Stimulated activated naive B cell treated with anti-CD40 and anti-IgM and Interleukin-4, amounts not matched to agents 10 μg/mL and 1 μg/mL and 100 μg/mL, for 72 hours (primary cell): ENCODE measurements around the gene CCDC28A.

Source experiments
- ATAC-seq, 2 donors: fragments of 150-1000 bp; cut with Tn5 transposase; replicated peaks; 2 replicates each; pipeline ENCODE4 v1.10.0; 2021; ENCODE audit warnings: moderate library complexity in 1 of 2
- DNase-seq: peaks from one replicate; pipeline ENCODE4 v3.0.0; 2021
- H3K27ac Mint-ChIP-seq: one replicate; pipeline ENCODE4 v1.8.0; 2022; ENCODE audit warnings: mild to moderate bottlenecking, mixed read lengths
- H3K27me3 Mint-ChIP-seq, 2 donors: one replicate each; pipeline ENCODE4 v1.8.0; 2022; ENCODE audit warnings: mixed read lengths in 2 of 2
- H3K36me3 Mint-ChIP-seq, 2 donors: one replicate each; pipeline ENCODE4 v1.8.0; 2022; ENCODE audit warnings: mixed read lengths in 2 of 2, mild to moderate bottlenecking in 1 of 2
- H3K4me1 Mint-ChIP-seq, 2 donors: one replicate each; pipeline ENCODE4 v1.8.0; 2022; ENCODE audit warnings: mixed read lengths in 2 of 2, mild to moderate bottlenecking in 1 of 2
- H3K4me3 Mint-ChIP-seq, 2 donors: one replicate each; pipeline ENCODE4 v1.8.0; 2022; ENCODE audit warnings: mild to moderate bottlenecking in 2 of 2, mixed read lengths in 2 of 2, moderate library complexity in 1 of 2
- H3K9me3 Mint-ChIP-seq, 2 donors: one replicate each; pipeline ENCODE4 v1.8.0; 2022; ENCODE audit warnings: mixed read lengths in 2 of 2, mild to moderate bottlenecking in 1 of 2

Gene CCDC28A

DNA sequence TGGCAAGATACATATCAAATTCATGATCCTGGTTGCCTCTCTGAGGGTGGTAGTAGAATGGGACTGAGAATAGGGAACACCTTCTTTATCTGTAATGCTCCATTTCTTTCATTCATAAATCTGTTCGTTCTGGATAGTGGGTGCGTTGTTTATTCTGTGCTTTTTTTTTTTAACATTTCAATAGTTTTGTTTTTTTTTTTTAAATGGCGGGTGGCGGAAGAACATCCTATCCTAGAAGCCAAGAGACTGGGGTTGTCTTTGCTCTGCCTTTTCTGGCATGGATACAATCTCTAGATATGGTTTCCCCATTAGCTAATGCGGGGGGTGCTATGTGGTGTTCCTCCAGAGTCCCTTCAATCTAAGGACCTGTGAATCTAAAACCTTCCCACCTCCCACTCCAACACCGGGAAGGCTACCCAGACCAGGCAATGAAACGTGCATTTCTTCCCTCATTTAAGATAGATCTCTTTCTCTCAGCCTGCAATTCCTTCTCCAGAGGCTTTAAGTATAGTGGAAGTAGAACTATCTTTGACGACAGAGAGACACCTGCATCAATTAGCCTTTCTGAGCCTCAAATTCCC, 883 bp upstream of the CCDC28A start:
- H3K27ac Mint-ChIP-seq, result peak overlapping the region; percentile 100

DNA sequence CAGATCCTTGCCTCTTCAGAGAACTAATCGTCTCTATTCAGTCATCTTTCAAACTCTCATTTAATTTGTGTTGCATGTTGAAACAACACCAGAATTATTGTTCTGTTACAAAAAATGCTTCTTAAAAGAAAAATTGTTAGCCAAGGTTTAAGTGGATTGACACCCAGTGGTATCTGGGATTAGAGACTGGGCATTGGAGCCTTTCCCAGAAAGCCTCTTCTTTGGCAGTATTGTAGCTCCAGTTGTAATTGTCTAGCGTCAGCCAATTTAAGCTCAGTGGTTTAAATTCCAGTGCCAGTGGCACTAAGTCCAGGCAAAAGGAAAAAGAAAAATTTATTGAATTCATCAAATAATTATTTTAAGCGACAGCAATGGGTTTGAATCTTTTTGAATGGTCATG, 801 bp downstream of the CCDC28A start:
- Mint-ChIP-seq H3K27me3 (no peaks in the 10 kb centered on the region), H3K27ac (peak overlapping the region; percentile 100), H3K4me1 (peaks cover 4 to 19% of the 10 kb centered on the region in 2 donors), H3K4me3 (peak overlapping the region; percentile 99 to 100), H3K9me3 (no peaks in the 10 kb centered on the region), H3K36me3 (peaks cover 6 to 9% of the 10 kb centered on the region in 2 donors)
- DNase-seq (no peak), ATAC-seq (no peak)

More for the DNA sequence above, 883 bp upstream of the CCDC28A start:
- peaks cover 12 to 32% of the 10 kb centered on the region in 2 donors for H3K4me1 Mint-ChIP-seq
- ATAC-seq (no peak), DNase-seq (no peak)
- H3K36me3 Mint-ChIP-seq, result peaks cover 0 to 4% of the 10 kb centered on the region in 2 donors
- H3K4me3 Mint-ChIP-seq, result peak overlapping the region; percentile 99 to 100
- H3K9me3 Mint-ChIP-seq, result no peaks in the 10 kb centered on the region
- no peaks in the 10 kb centered on the region for H3K27me3 Mint-ChIP-seq

DNA sequence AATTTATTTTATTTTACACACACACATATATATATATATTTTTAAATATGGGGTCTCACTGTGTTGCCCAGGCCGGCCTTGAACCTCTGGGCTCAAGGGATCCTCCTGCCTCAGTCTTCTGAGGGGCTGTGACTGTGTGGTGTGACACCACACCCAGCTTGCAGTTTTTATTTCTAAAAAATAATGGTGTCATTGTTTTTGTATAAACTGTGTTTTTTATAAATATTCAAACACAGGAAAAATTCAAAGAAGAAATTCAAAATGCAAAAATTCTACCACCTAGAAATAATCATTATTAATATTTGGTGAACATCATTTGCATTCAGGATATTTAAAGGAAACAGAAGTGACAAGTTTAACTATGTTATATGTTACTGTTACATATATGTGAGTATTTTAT, 3.1 kb downstream of the CCDC28A start:
- Mint-ChIP-seq H3K27ac (no peak overlapping the region), H3K36me3 (peaks cover 12 to 13% of the 10 kb centered on the region in 2 donors), H3K27me3 (no peaks in the 10 kb centered on the region), H3K4me3 (no peak overlapping the region), H3K4me1 (peaks cover 4 to 14% of the 10 kb centered on the region in 2 donors), H3K9me3 (no peaks in the 10 kb centered on the region)
- ATAC-seq, result no peak
- no peak for DNase-seq

DNA sequence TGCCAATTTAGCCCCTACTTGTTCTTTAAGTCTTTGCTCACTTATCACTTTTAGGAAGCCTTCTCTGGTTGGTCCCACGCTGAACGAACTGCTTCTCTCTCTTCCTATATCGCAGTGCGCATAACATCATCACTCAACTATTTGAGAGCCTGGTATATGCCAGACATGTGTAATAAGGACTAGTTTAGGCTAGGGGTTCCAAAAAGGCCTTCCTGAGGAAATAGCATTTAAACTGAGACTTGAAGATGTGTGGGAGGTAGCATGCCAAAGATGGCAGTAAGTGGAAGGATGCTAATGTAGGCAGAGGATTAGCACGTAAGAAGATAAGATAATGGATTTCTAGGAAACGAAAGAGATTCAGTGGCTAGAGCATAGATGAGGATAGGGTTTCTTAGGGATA, 4.8 kb downstream of the CCDC28A start:
- peaks cover 2 to 12% of the 10 kb centered on the region in 2 donors for H3K4me1 Mint-ChIP-seq
- DNase-seq (no peak), ATAC-seq (no peak)
- H3K4me3 Mint-ChIP-seq, result no peak overlapping the region
- H3K27me3 Mint-ChIP-seq, result no peaks in the 10 kb centered on the region
- no peak overlapping the region for H3K27ac Mint-ChIP-seq
- no peaks in the 10 kb centered on the region for H3K9me3 Mint-ChIP-seq
- peaks cover 19 to 22% of the 10 kb centered on the region in 2 donors for H3K36me3 Mint-ChIP-seq

DNA sequence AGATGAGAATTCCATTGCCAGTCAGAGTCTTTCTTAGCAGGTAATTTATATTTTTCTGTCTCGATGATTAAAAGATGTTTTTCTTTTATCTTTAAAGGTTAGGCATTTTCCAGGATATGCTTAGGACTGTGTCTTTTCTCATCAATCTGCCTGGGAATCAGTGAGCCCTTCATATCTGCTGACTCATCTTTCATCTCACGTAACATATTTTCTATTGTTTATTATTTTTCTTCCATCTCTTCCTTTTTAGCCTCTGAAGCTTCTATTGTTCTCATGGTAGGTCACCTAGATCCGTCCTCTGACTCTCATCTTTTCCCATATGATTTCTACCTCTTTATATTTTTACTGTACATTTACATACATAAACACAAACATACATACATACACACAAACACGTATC, 8.7 kb downstream of the CCDC28A start:
- Mint-ChIP-seq H3K9me3 (no peaks in the 10 kb centered on the region), H3K27me3 (no peaks in the 10 kb centered on the region), H3K4me3 (no peak overlapping the region), H3K36me3 (peaks cover 27 to 28% of the 10 kb centered on the region in 2 donors), H3K4me1 (peaks cover 2 to 8% of the 10 kb centered on the region in 2 donors), H3K27ac (peak overlapping the region; percentile 7)
- ATAC-seq (no peak), DNase-seq (no peak)

- no peak for DNase-seq
- no peaks in the 10 kb centered on the region for H3K27me3 Mint-ChIP-seq
These were observed 11.5 kb downstream of the CCDC28A start for GRCh38 chr6:138785079-138785478.

GRCh38 chr6:138785980-138786379, 12.4 kb downstream of the CCDC28A start:
- H3K27ac Mint-ChIP-seq, result no peak overlapping the region
- H3K27me3 Mint-ChIP-seq, result no peaks in the 10 kb centered on the region
- no peak overlapping the region for H3K4me3 Mint-ChIP-seq
- H3K36me3 Mint-ChIP-seq, result peaks cover 26 to 36% of the 10 kb centered on the region in 2 donors
- no peaks in the 10 kb centered on the region for H3K9me3 Mint-ChIP-seq
- no peak for DNase-seq
- H3K4me1 Mint-ChIP-seq, result peaks cover 2 to 7% of the 10 kb centered on the region in 2 donors
- no peak for ATAC-seq

More at GRCh38 chr6:138785079-138785478, 11.5 kb downstream of the CCDC28A start:
- no peak for ATAC-seq
- no peak overlapping the region for H3K4me3 Mint-ChIP-seq
- no peaks in the 10 kb centered on the region for H3K9me3 Mint-ChIP-seq
- peaks cover 2 to 7% of the 10 kb centered on the region in 2 donors for H3K4me1 Mint-ChIP-seq
- H3K36me3 Mint-ChIP-seq, result peaks cover 24 to 33% of the 10 kb centered on the region in 2 donors
- no peak overlapping the region for H3K27ac Mint-ChIP-seq

GRCh38 chr6:138787138-138787537, 13.6 kb downstream of the CCDC28A start:
- no peaks in the 10 kb centered on the region for H3K27me3 Mint-ChIP-seq
- DNase-seq (no peak), ATAC-seq (no peak)
- H3K27ac Mint-ChIP-seq, result no peak overlapping the region
- H3K4me1 Mint-ChIP-seq, result peaks cover 0 to 2% of the 10 kb centered on the region in 2 donors
- H3K4me3 Mint-ChIP-seq, result no peak overlapping the region
- peaks cover 26 to 38% of the 10 kb centered on the region in 2 donors for H3K36me3 Mint-ChIP-seq
- H3K9me3 Mint-ChIP-seq, result no peaks in the 10 kb centered on the region

- H3K4me1 Mint-ChIP-seq, result no peaks in the 10 kb centered on the region
- H3K36me3 Mint-ChIP-seq, result peaks cover 10% of the 10 kb centered on the region in 2 donors
- H3K27me3 Mint-ChIP-seq, result peaks cover 8 to 22% of the 10 kb centered on the region in 2 donors
- peak within 1 kb of the TSS in 1 of 2 donors; percentile 53 for H3K4me3 Mint-ChIP-seq
- H3K9me3 Mint-ChIP-seq, result no peaks in the 10 kb centered on the region
- DNase-seq (no peak), ATAC-seq (peak; percentile 27 to 59)
- H3K27ac Mint-ChIP-seq, result no peak within 1 kb of the TSS
These were observed 22.4 kb downstream of the CCDC28A start, which contains the start of gene ECT2L for GRCh38 chr6:138795809-138796603. ECT2L (plus strand) TSS chr6:138796087; CDS start chr6:138813275, 17,188 bp downstream.

- Mint-ChIP-seq H3K36me3 (peaks cover 4 to 6% of the 10 kb centered on the region in 2 donors), H3K9me3 (no peaks in the 10 kb centered on the region), H3K4me1 (no peaks in the 10 kb centered on the region), H3K4me3 (no peak overlapping the region), H3K27ac (no peak overlapping the region), H3K27me3 (peaks cover 8 to 22% of the 10 kb centered on the region in 2 donors)
- DNase-seq (no peak), ATAC-seq (no peak)
These were observed 23.2 kb downstream of the CCDC28A start for GRCh38 chr6:138796771-138797170.

GRCh38 chr6:138797806-138798446, 24.4 kb downstream of the CCDC28A start:
- no peaks in the 10 kb centered on the region for H3K9me3 Mint-ChIP-seq
- peaks cover 1 to 5% of the 10 kb centered on the region in 2 donors for H3K36me3 Mint-ChIP-seq
- ATAC-seq (no peak), DNase-seq (no peak)
- no peak overlapping the region for H3K4me3 Mint-ChIP-seq
- H3K4me1 Mint-ChIP-seq, result no peaks in the 10 kb centered on the region
- H3K27me3 Mint-ChIP-seq, result peaks cover 8 to 22% of the 10 kb centered on the region in 2 donors
- no peak overlapping the region for H3K27ac Mint-ChIP-seq

GRCh38 chr6:138800377-138801150, 27.0 kb downstream of the CCDC28A start:
- H3K9me3 Mint-ChIP-seq, result peaks cover 0 to 1% of the 10 kb centered on the region in 2 donors
- H3K27ac Mint-ChIP-seq, result no peak overlapping the region
- no peak for DNase-seq

GRCh38 chr6:138803331-138803730, 29.8 kb downstream of the CCDC28A start:
- DNase-seq (no peak), ATAC-seq (no peak)
- peaks cover 7 to 12% of the 10 kb centered on the region in 2 donors for H3K4me1 Mint-ChIP-seq
- H3K9me3 Mint-ChIP-seq, result peaks cover 0 to 1% of the 10 kb centered on the region in 2 donors
- no peak overlapping the region for H3K4me3 Mint-ChIP-seq
- peaks cover 0 to 1% of the 10 kb centered on the region in 2 donors for H3K36me3 Mint-ChIP-seq
- H3K27ac Mint-ChIP-seq, result no peak overlapping the region
- H3K27me3 Mint-ChIP-seq, result peaks cover 4 to 14% of the 10 kb centered on the region in 2 donors

More at GRCh38 chr6:138800377-138801150, 27.0 kb downstream of the CCDC28A start:
- H3K36me3 Mint-ChIP-seq, result peaks cover 0 to 1% of the 10 kb centered on the region in 2 donors
- H3K4me1 Mint-ChIP-seq, result no peaks in the 10 kb centered on the region
- H3K27me3 Mint-ChIP-seq, result peaks cover 8 to 13% of the 10 kb centered on the region in 2 donors
- no peak for ATAC-seq
- H3K4me3 Mint-ChIP-seq, result no peak overlapping the region

DNA sequence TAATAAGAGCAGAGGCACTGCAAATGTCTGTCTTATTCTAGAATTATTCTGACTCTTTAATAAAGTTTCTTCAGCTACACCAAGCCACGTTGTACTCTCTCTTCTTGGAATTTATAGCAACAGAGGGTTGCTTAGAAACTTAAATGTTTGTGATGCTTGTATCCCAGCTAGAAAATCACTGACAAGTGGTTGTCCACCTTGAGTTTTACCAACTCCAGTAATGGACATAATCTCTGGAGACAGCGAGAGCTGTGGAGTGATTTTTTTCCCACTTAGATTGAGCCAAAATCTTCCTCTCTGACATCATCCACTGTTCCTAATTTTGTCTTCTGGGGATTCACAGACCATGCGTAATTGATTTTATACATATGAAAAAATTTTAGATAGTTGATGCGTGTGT, 30.3 kb downstream of the CCDC28A start:
- ATAC-seq (no peak), DNase-seq (no peak)
- H3K4me1 Mint-ChIP-seq, result peaks cover 7 to 12% of the 10 kb centered on the region in 2 donors
- no peak overlapping the region for H3K4me3 Mint-ChIP-seq
- H3K36me3 Mint-ChIP-seq, result peaks cover 0 to 1% of the 10 kb centered on the region in 2 donors
- peaks cover 0 to 1% of the 10 kb centered on the region in 2 donors for H3K9me3 Mint-ChIP-seq
- peaks cover 4 to 14% of the 10 kb centered on the region in 2 donors for H3K27me3 Mint-ChIP-seq
- no peak overlapping the region for H3K27ac Mint-ChIP-seq
